ENCODE measurements around the gene FGF2. TPM values are rescaled to one million over a fixed set of nuclear protein-coding genes. Genes with fewer than 3 reads are reported as not detected.
A peak's percentile ranks its signal among the peaks of the same experiment; 100 is the strongest.

Gene FGF2
- total RNA-seq, 1 donor from 2014 or later, result 8.1 TPM

DNA sequence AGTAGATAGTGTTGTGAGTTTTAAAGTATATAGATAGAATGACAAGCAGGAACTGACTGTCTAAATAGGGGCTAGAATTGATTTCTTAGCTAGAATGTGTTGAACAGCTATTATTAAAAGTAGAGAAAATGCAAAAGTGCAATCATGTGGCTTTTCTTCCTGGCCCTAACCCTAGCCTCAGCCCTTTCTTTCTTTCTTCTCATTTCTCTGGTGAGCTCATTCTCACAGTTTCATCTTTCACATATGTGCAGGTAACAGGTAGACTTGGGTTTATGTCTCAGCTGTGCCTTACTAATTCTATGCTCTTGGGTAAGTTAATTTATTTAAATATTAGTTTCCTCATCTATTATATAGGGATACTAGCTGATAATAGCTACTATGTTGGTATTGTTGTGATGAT is 24.9 kb downstream of the FGF2 start:
- Histone ChIP-seq H3K27me3 (ENCODE audit: low read depth) (no peaks in the 10 kb centered on the region), H3K27ac (no peak overlapping the region), H3K9me3 (no peaks in the 10 kb centered on the region), H3K36me3 (no peaks in the 10 kb centered on the region), H3K4me1 (peaks cover 9% of the 10 kb centered on the region), H3K4me3 (no peak overlapping the region)
- intact Hi-C loops (cut with DNase I), result no loop called here
- no peak for DNase-seq
- ATAC-seq, result no peak
- TF ChIP-seq, protein P1, sequence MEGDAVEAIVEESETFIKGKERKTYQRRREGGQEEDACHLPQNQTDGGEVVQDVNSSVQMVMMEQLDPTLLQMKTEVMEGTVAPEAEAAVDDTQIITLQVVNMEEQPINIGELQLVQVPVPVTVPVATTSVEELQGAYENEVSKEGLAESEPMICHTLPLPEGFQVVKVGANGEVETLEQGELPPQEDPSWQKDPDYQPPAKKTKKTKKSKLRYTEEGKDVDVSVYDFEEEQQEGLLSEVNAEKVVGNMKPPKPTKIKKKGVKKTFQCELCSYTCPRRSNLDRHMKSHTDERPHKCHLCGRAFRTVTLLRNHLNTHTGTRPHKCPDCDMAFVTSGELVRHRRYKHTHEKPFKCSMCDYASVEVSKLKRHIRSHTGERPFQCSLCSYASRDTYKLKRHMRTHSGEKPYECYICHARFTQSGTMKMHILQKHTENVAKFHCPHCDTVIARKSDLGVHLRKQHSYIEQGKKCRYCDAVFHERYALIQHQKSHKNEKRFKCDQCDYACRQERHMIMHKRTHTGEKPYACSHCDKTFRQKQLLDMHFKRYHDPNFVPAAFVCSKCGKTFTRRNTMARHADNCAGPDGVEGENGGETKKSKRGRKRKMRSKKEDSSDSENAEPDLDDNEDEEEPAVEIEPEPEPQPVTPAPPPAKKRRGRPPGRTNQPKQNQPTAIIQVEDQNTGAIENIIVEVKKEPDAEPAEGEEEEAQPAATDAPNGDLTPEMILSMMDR (IDR thresholded peaks at IDR 0.05), result no peak

DNA sequence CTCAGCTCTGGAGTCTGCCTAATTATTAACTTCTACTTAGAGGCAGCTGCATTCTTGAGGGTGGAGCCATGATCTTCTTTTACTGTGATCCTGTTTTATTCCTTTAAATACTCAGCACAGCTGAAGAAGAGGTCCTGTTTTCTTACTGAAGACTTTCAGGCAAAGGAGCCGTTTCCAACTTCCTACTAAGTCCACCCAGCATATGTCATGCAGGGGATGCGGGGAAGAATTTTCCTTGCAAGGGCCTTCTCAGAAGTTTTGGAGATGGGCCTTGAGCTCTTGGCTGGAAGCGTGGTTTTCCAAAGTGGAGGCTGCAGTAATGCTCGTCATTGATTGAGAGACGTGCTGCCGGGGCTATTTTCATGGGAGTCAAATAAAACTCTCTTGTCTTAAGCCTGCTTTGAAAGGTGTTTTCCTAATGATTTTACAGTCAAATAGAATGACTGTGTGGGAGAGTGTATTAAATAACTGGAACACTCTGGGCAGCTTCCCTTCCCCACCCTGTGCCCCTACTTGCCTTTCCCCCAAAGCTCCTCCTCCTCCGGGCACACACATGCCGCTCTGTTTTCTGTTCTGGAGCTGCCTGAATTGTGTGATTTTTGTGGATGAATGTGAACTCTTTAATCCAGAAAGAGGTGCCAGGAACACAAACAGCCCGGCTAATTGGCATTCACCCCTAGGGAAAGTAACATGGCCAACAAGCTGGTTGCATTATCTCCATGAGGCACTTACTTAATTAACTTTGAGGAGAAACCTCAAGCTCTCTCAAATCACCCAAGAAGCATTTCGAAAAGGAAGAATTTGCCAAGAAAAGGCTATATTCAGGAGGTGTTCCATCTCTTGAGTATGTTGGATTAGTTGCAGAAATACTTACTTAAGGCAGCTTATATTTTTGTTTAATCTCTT is 28.1 kb downstream of the FGF2 start:
- Histone ChIP-seq H3K36me3 (no peaks in the 10 kb centered on the region), H3K27me3 (ENCODE audit: low read depth) (no peaks in the 10 kb centered on the region), H3K27ac (peak overlapping the region; percentile 32), H3K9me3 (no peaks in the 10 kb centered on the region), H3K4me3 (peak overlapping the region; percentile 19), H3K4me1 (peaks cover 9% of the 10 kb centered on the region)
- ATAC-seq (peak; percentile 63 to 70), DNase-seq (no peak)
- intact Hi-C loops (cut with DNase I), result no loop called here
- TF ChIP-seq, protein P1 (IDR thresholded peaks at IDR 0.05), result no peak

DNA sequence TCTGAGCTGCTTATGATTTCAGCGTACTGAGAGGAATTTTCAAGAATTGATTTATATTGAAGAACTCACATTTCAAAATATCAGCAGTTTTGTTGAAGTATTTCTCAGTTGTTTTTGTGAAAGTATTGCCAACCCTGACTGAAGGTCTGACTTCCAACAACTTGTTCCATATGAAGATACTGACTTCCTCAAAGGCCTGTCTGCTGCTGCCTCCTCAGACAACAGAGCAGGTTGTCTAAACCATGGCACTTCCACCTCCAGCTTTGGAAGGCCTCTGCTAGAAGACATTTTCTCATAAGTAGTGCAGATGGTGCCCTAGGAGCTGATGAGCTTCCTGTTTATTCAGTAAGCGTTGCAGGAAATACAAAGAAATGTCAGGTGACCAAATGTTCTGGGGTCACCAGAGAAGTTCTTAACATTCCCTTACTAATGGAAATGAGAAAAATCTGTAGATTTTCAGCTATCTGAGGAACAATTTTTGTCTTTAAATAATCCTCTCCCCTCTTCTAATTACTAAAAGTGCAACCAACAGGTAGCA is 28.8 kb downstream of the FGF2 start:
- H3K9me3 ChIP-seq, result no peaks in the 10 kb centered on the region
- H3K27me3 ChIP-seq (ENCODE audit: low read depth), result no peaks in the 10 kb centered on the region
- no peak overlapping the region for H3K4me3 ChIP-seq
- H3K36me3 ChIP-seq, result no peaks in the 10 kb centered on the region
- H3K4me1 ChIP-seq, result peaks cover 9% of the 10 kb centered on the region
- DNase-seq (no peak), ATAC-seq (no peak)
- TF ChIP-seq, protein P1 (IDR thresholded peaks at IDR 0.05), result no peak
- intact Hi-C loops (cut with DNase I), result no loop called here
- H3K27ac ChIP-seq, result no peak overlapping the region

GRCh38 chr4:122857160-122857559 is 30.5 kb downstream of the FGF2 start:
- no peak for ATAC-seq
- Histone ChIP-seq H3K27ac (no peak overlapping the region), H3K27me3 (ENCODE audit: low read depth) (no peaks in the 10 kb centered on the region), H3K9me3 (no peaks in the 10 kb centered on the region), H3K36me3 (no peaks in the 10 kb centered on the region), H3K4me3 (no peak overlapping the region), H3K4me1 (peaks cover 9% of the 10 kb centered on the region)
- TF ChIP-seq, protein P1 (IDR thresholded peaks at IDR 0.05), result no peak
- intact Hi-C loops (cut with DNase I), result no loop called here
- no peak for DNase-seq

DNA sequence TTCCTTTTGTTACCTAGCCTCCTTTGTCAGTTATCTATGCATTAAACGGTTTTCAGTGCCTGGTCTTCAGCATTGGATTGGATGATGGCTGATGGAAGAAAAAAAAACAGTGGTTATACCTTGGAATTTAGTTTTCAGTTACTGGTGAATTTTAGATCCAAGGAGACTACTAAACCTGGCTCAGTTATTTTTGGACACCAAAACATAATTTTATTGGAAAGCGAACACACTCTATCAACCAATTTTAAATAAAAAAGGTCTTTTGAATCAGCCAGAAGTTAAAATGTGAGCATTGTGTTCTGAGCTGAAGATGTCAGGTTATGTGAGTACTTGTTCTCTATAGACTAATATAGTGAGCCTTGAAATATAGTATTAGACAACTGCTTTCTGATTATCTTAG is 32.1 kb downstream of the FGF2 start:
- no peak overlapping the region for H3K4me3 ChIP-seq
- no peak overlapping the region for H3K27ac ChIP-seq
- no peaks in the 10 kb centered on the region for H3K9me3 ChIP-seq
- H3K36me3 ChIP-seq, result no peaks in the 10 kb centered on the region
- peaks cover 9% of the 10 kb centered on the region for H3K4me1 ChIP-seq
- DNase-seq (no peak), ATAC-seq (no peak)
- no peaks in the 10 kb centered on the region for H3K27me3 ChIP-seq (ENCODE audit: low read depth)
- TF ChIP-seq, protein P1 (IDR thresholded peaks at IDR 0.05), result no peak
- intact Hi-C loops (cut with DNase I), result no loop called here
